ENCODE measurements around the gene CDC7.

CDC7 gene

DNA sequence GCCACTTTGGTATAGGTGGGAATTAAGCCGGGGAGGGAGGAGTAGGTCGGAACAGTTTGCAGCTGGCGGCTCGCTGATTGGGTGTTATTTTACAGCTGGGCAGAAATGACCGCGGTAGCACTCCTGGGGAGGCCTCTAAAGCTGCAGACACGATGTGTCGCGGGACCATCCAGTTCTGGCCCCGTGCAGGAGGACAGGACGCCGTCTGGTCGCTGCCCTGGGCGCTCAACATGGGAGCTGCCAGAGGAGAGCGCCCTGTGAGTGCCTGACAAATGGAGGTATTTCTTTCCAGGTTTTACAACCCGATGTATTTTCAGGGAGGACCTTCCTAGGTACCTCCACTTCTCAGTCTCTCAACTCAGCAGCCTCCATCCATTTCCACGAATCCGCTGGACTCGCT, 46.2 kb downstream of the CDC7 start:
- DNase-seq (ENCODE audit: insufficient read length, low spot score) (no peak), FAIRE-seq (no peak)
- TF ChIP-seq, protein P1, sequence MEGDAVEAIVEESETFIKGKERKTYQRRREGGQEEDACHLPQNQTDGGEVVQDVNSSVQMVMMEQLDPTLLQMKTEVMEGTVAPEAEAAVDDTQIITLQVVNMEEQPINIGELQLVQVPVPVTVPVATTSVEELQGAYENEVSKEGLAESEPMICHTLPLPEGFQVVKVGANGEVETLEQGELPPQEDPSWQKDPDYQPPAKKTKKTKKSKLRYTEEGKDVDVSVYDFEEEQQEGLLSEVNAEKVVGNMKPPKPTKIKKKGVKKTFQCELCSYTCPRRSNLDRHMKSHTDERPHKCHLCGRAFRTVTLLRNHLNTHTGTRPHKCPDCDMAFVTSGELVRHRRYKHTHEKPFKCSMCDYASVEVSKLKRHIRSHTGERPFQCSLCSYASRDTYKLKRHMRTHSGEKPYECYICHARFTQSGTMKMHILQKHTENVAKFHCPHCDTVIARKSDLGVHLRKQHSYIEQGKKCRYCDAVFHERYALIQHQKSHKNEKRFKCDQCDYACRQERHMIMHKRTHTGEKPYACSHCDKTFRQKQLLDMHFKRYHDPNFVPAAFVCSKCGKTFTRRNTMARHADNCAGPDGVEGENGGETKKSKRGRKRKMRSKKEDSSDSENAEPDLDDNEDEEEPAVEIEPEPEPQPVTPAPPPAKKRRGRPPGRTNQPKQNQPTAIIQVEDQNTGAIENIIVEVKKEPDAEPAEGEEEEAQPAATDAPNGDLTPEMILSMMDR (IDR thresholded peaks at IDR 0.05; ENCODE audit: insufficient read depth, missing control alignments): no peak

DNA sequence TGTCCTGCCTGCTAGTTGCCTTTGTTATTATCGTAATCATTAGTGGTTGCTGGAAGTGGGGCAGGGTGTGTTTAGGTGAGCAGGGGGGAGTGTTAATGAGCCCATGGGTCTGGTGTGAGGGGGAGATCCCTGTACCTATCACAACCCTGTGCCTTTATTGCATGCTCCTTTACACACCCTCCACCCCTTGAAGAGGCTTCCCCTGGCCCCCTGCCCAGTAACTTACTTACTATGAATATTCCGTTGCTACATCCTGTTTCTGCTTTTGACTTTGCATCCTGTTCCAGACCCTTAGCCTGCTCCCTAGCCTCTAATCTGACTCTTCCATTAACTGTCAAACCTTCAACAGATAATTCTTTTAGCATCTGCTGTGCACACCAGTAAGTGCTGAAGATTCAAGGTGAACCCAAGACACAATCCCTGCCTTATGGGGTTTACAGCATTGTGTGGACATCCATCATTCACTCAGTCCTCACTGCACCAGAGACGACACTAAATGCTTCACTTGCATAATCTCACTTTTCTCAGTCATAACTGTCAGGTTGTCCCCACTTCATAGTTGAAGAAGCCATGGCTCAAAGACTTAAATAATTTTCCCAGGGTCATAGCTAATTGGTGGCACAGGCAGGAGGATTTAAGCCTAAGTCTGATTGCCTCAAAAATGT, 47.9 kb downstream of the CDC7 start:
- TF ChIP-seq, protein P1 (IDR thresholded peaks at IDR 0.05; ENCODE audit: insufficient read depth, missing control alignments): no peak
- FAIRE-seq (no peak), DNase-seq (ENCODE audit: insufficient read length, low spot score) (no peak)

DNA sequence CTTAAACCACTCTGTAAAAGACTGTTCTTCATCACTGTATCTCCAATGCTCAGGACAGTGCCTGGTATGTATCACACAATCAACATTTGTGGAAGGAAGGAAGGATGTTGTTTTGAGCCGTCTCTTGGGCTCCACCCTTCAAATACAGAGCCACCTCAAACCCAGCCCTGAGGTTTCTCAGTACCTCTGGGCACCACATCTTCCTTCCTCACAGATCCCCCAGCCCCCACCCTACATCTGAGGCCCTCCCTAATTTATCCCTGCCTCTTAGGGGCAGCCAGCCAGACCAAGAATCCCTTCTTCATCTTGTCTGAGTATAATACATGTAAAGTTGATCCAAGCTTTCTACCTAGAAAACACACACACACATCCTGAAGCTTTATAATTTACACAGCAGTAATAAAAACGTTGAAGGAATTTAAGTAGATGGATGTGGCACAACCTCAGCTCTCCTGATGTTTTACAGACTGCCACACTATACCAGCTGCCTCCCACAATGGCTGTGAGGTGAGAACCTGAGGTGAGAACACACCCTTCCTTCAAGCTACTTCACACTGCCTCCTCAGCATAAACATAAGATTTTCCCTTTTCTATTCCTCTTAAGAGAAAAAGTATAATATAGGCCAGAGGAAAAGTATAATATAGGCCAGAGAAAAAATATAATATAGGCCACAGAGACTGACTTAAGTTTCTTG, 48.5 kb downstream of the CDC7 start:
- no peak for FAIRE-seq
- DNase-seq (ENCODE audit: insufficient read length, low spot score): no peak
- TF ChIP-seq, protein P1 (IDR thresholded peaks at IDR 0.05; ENCODE audit: insufficient read depth, missing control alignments): no peak

DNA sequence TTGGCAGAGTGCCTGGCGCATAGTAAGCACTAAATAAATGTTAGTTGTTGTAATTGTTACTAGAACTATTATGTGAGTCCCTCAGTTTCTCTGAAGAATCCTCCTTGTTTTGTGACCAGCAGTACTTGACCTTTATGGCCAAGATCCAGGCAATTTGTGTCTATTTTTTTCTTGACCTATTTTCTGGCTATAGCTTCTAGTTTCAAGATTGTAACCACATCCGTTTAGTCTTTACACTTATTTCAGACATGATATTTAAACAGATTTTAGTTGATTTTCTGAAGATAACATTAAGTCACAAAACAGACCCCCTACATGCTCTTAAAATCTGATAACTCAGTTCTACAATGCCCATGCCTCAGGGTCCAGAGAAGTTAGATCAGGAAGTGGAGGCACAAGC, 50.3 kb downstream of the CDC7 start:
- TF ChIP-seq, protein P1 (IDR thresholded peaks at IDR 0.05; ENCODE audit: insufficient read depth, missing control alignments): no peak
- DNase-seq (ENCODE audit: insufficient read length, low spot score) (no peak), FAIRE-seq (no peak)

DNA sequence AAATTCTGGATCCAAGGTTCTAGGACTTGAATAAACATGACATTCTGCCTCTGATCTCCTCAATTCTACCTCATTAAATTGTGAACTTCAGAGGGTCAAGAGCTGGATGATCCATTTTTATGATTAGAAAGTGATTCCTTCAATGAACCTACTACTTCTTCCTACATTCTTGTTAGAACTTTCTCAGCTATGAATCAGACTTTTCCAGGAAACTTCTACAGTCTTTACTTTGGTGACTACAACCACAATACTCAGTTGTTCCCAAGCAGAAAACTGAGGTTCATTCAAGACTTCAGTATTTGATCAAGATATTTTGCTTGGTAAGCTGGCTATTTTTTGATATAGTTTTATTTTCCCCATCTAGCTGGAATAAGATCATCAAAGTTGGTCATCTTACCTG, 51.4 kb downstream of the CDC7 start:
- TF ChIP-seq, protein P1 (IDR thresholded peaks at IDR 0.05; ENCODE audit: insufficient read depth, missing control alignments): no peak
- FAIRE-seq (no peak), DNase-seq (ENCODE audit: insufficient read length, low spot score) (no peak)

DNA sequence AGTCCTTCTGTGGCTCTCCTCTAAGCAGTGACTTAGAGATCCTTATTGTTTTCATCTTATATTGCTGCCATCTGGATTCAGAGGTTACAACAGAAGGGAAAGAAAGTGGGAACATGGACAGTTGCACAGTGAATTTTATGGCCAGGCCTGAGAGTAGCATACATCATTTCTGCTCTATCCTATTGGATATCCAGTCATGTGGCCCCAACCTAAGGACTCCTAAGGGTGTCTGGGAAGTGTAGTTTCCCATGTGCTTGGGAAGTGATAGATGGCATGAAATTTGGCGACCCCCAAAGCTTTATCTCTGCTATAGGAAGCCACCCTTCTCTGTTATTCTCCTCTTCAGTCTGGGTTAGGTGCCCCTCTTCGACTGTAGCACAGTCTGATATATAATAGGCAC, 51.9 kb downstream of the CDC7 start:
- TF ChIP-seq, protein P1 (IDR thresholded peaks at IDR 0.05; ENCODE audit: insufficient read depth, missing control alignments): no peak
- DNase-seq (ENCODE audit: insufficient read length, low spot score) (no peak), FAIRE-seq (no peak)

DNA sequence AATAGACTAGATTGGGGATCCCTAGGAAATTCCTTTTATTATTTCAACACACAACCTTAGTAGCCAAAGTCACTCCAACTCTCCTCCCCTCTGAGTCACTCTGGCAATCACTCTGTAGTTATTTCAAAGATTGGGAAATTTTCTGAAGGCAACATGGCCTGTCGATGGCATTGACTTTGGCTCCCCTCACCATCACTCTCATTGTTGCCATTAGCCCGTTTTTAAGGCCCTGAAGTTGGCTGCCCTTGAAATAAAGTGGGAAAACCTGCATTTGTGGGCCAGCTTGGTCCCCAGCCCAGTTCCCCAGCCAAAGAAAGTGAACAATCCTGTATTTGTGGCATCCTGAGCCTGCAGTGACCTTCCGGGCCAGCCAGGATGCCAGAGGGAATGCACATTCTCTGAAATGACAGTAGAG, 52.5 kb downstream of the CDC7 start:
- DNase-seq (ENCODE audit: insufficient read length, low spot score): no peak
- TF ChIP-seq, protein P1 (IDR thresholded peaks at IDR 0.05; ENCODE audit: insufficient read depth, missing control alignments): no peak
- FAIRE-seq: no peak

All from D721Med (cell line).